ENCODE results near the gene IL32. TPM values are rescaled to one million over a fixed set of nuclear protein-coding genes. Genes with fewer than 3 reads are reported as not detected.

The IL32 gene
- total and polyA plus RNA-seq, 2 of the 4 experiments (the other 2 are of a cell fraction), result 25.6 to 95.7 TPM

DNA sequence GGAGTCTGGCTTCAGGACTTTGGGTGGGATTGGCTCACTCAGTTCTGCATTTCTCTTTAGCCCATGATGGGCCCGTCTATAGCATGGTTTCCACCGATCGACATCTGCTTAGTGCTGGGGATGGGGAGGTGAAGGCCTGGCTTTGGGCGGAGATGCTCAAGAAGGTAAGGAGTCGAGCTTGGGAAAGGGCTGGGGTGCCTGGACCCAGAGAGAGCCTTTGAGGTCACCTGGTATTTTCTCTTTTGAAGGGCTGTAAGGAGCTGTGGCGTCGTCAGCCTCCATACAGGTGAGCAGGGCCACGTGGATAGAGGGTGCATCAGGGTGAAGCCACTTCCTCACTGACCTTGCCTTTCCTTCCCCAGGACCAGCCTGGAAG, 39.4 kb upstream of the IL32 start:
- peaks cover 0 to 19% of the 10 kb centered on the region in 2 experiments; a peak in 2 of 4 replicates for H3K79me1 ChIP-seq (ENCODE audit: low read depth in 1 of 2, low read length in 2 of 2)
- H3K9me3 ChIP-seq (ENCODE audit: control insufficient read depth, insufficient read depth, low read length), result no peaks in the 10 kb centered on the region
- H2BK120ac ChIP-seq (ENCODE audit: low read depth, low read length), result no peak overlapping the region
- no peak overlapping the region for H3K23ac ChIP-seq (ENCODE audit: low read depth, low read length)
- H2AK5ac ChIP-seq (ENCODE audit: low read depth, low read length), result no peak overlapping the region
- H4K20me1 ChIP-seq (ENCODE audit: insufficient read depth, low read length), result peaks cover 32% of the 10 kb centered on the region
- no peak overlapping the region for H3K4ac ChIP-seq (ENCODE audit: low read depth, low read length)
- H3K4me3 ChIP-seq (ENCODE audit: insufficient read depth, low read depth, low read length), result no peak overlapping the region
- no peak overlapping the region for H2AK9ac ChIP-seq (replicated peaks; ENCODE audit: low read depth, low read length, poor library complexity)
- TF ChIP-seq CEBPB (IDR thresholded peaks at IDR 0.05; ENCODE audit: low read depth, low read length) (no peak), CHD1 (IDR thresholded peaks at IDR 0.05; ENCODE audit: low read depth, low read length) (no peak), MAZ (IDR thresholded peaks at IDR 0.05; ENCODE audit: borderline replicate concordance, low read depth, low read length) (no peak), RCOR1 (IDR thresholded peaks at IDR 0.05; ENCODE audit: insufficient replicate concordance, low read length) (no peak), USF2 (IDR thresholded peaks at IDR 0.05; ENCODE audit: low read depth, low read length) (no peak), NFE2L2 (IDR thresholded peaks at IDR 0.05; ENCODE audit: low read depth, low read length) (no peak), CTCF (conservative IDR thresholded peaks at IDR 0.05; ENCODE audit: low read depth, low read length) (no peak), ELK1 (IDR thresholded peaks at IDR 0.05; ENCODE audit: borderline replicate concordance, low read depth, low read length) (no peak), BHLHE40 (IDR thresholded peaks at IDR 0.05; ENCODE audit: low read depth, low read length) (no peak), RAD21 (IDR thresholded peaks at IDR 0.05; ENCODE audit: low read length) (no peak)
- no peak overlapping the region for H3K56ac ChIP-seq (ENCODE audit: extremely low read depth, insufficient read depth, low read length)
- ChIA-PET CTCF (interaction anchor here (0.8 kb wide), 1 partner anchor 22 kb away, joined by 5 read pairs; no protein-coding TSS in a partner anchor), POLR2A (ENCODE audit: unreplicated experiment) (no interaction called here)
- intact Hi-C loops (cut with micrococcal nuclease) (no loop called here), dilution Hi-C loops (cut with HindIII; ENCODE audit: low sequenced_read_pairs, unreplicated experiment) (no loop called here), in situ Hi-C loops (cut with MboI; ENCODE audit: low sequenced_read_pairs) (no loop called here)
- no peak overlapping the region for H4K8ac ChIP-seq (ENCODE audit: low read depth in 2 of 2, low read length in 2 of 2)
- H4K5ac ChIP-seq (ENCODE audit: low read depth, low read length), result no peak overlapping the region
- H3K27me3 ChIP-seq (ENCODE audit: control insufficient read depth, insufficient read depth, low read length), result peaks cover 13% of the 10 kb centered on the region; the same call in 1 of the 2 replicates
- no peak overlapping the region for H2BK5ac ChIP-seq (ENCODE audit: low read depth, low read length, poor library complexity, severe bottlenecking)
- DNase-seq (no peak), ATAC-seq (ENCODE audit: low read depth) (no peak)
- H3K9ac ChIP-seq (ENCODE audit: low read depth, low read length), result no peak overlapping the region
- no peak overlapping the region for H2AFZ ChIP-seq (replicated peaks; ENCODE audit: low read length, poor library complexity)
- peaks cover 22% of the 10 kb centered on the region for H3K36me3 ChIP-seq (ENCODE audit: control insufficient read depth, insufficient read depth, low read length)
- no peak overlapping the region for H2BK20ac ChIP-seq (ENCODE audit: low read depth, low read length)
- no CpG with 5 or more reads among the region's 8 CpGs for WGBS, 2 experiments (ENCODE audit: extremely low coverage in 2 of 2, insufficient read length in 1 of 2)
- H3K4me2 ChIP-seq (ENCODE audit: low read depth, low read length), result no peak overlapping the region
- H3K4me1 ChIP-seq (ENCODE audit: control insufficient read depth, insufficient read depth, low read length), result peaks cover 9% of the 10 kb centered on the region
- BruUV-seq (replicated peaks), result no TSS peak
- H3K14ac ChIP-seq (replicated peaks; ENCODE audit: low read depth, low read length), result no peak overlapping the region
- no peak overlapping the region for H3K27ac ChIP-seq (ENCODE audit: insufficient read depth, low read length)
- no peaks in the 10 kb centered on the region for H3K9me1 ChIP-seq (ENCODE audit: insufficient read depth, low read length)
- H2BK15ac ChIP-seq (ENCODE audit: low read depth, low read length), result no peak overlapping the region
- no peak overlapping the region for H4K91ac ChIP-seq (ENCODE audit: insufficient read depth, low read depth, low read length)
- H3K18ac ChIP-seq (ENCODE audit: low read depth, low read length), result no peak overlapping the region

All from IMR-90 (cell line).